Measurements from ENCODE around the gene ZER1.
A peak's percentile ranks its signal among the peaks of the same experiment; 100 is the strongest.

ZER1 gene

DNA sequence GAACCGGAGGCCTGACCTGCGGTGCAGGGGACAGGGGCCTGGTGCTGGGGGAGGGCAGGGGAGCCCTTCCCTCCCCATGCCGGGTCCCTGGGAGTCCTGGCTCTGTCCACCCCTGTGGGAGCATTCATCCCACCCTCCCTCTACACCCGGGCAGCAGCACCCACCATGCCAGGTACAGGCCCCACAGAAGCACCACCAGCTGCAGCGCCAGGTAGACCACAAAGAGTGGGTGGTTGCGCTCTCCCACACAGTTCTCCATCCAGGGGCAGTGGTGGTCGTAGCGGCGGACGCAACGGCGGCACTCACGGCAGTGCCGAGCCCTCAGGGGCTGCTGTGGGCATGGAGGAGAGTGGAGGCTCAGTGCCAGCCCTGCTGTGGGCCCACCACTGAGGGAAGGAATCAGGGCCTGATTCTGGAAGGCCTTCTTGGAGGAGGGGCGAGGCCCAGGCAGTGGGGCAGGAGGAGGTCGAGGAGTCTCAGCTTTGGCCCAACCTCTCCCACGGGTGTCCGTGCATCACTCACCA is 50.2 kb downstream of the ZER1 start:
- H3K4me3 Mint-ChIP-seq = peak overlapping the region; percentile 100
- no peak for DNase-seq (ENCODE audit: low spot score)
- H3K9me3 Mint-ChIP-seq = no peaks in the 10 kb centered on the region
- peaks cover 2% of the 10 kb centered on the region for H3K36me3 Mint-ChIP-seq (ENCODE audit: low read depth)
- no peaks in the 10 kb centered on the region for H3K27me3 Mint-ChIP-seq (ENCODE audit: low read depth)
- H3K4me1 Mint-ChIP-seq (ENCODE audit: low read depth) = peaks cover 27% of the 10 kb centered on the region
- no peak overlapping the region for H3K27ac Mint-ChIP-seq

DNA sequence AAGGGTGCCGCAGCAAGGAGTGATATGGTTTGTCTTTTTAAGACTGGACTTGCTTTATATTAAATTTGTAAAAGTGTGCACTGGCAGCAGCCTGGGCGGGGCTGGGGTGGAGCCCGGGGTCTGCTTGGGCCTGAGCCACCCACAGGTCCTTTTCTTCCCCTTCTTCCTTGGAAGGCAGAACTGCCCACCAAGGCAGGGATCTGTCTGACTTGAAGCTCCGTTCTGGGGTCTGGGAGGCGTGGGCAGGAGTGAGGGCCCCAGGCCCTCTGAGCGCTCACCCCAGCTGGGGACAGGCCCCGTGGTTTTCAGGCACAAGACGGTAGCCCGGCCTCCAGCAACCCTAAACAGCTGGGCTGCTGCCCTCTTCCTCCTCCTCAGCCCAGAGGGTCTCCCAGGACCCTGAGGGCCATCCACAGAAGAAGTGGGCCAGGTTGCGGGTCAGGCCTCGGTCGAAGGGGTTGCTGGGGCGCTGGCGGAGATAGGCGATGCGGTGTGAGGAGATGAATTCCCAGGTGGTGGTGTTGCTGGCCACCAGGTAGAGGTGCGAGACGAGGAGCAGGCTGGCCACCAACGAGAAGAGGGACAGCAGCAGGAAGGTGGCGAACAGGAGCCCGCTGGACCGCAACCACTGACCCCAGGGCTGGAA is 50.8 kb downstream of the ZER1 start:
- Mint-ChIP-seq H3K36me3 (ENCODE audit: low read depth) (peaks cover 2% of the 10 kb centered on the region), H3K9me3 (no peaks in the 10 kb centered on the region), H3K4me1 (ENCODE audit: low read depth) (peaks cover 24% of the 10 kb centered on the region), H3K4me3 (peak overlapping the region; percentile 46), H3K27ac (no peak overlapping the region), H3K27me3 (ENCODE audit: low read depth) (no peaks in the 10 kb centered on the region)
- DNase-seq (ENCODE audit: low spot score) = no peak

GRCh38 chr9:128719919-128720605 is 51.7 kb downstream of the ZER1 start:
- peaks cover 2% of the 10 kb centered on the region for H3K36me3 Mint-ChIP-seq (ENCODE audit: low read depth)
- H3K4me3 Mint-ChIP-seq = no peak overlapping the region
- H3K4me1 Mint-ChIP-seq (ENCODE audit: low read depth) = peaks cover 18% of the 10 kb centered on the region
- H3K27me3 Mint-ChIP-seq (ENCODE audit: low read depth) = no peaks in the 10 kb centered on the region
- no peak for DNase-seq (ENCODE audit: low spot score)
- H3K9me3 Mint-ChIP-seq = no peaks in the 10 kb centered on the region
- H3K27ac Mint-ChIP-seq = no peak overlapping the region

GRCh38 chr9:128718475-128718874 is 53.3 kb downstream of the ZER1 start:
- H3K27me3 Mint-ChIP-seq (ENCODE audit: low read depth) = no peaks in the 10 kb centered on the region
- no peaks in the 10 kb centered on the region for H3K9me3 Mint-ChIP-seq
- no peak overlapping the region for H3K27ac Mint-ChIP-seq
- peaks cover 10% of the 10 kb centered on the region for H3K4me1 Mint-ChIP-seq (ENCODE audit: low read depth)
- H3K36me3 Mint-ChIP-seq (ENCODE audit: low read depth) = peaks cover 2% of the 10 kb centered on the region
- no peak for DNase-seq (ENCODE audit: low spot score)
- no peak overlapping the region for H3K4me3 Mint-ChIP-seq

- DNase-seq (ENCODE audit: low spot score) = no peak
- Mint-ChIP-seq H3K36me3 (ENCODE audit: low read depth) (peaks cover 2% of the 10 kb centered on the region), H3K27me3 (ENCODE audit: low read depth) (no peaks in the 10 kb centered on the region), H3K4me3 (no peak overlapping the region), H3K4me1 (ENCODE audit: low read depth) (peaks cover 8% of the 10 kb centered on the region), H3K9me3 (no peaks in the 10 kb centered on the region), H3K27ac (no peak overlapping the region)
Measured at GRCh38 chr9:128718047-128718446, 53.7 kb downstream of the ZER1 start.

GRCh38 chr9:128716581-128717254 is 55.0 kb downstream of the ZER1 start:
- no peaks in the 10 kb centered on the region for H3K9me3 Mint-ChIP-seq
- no peak overlapping the region for H3K4me3 Mint-ChIP-seq
- H3K36me3 Mint-ChIP-seq (ENCODE audit: low read depth) = peaks cover 2% of the 10 kb centered on the region
- no peak overlapping the region for H3K27ac Mint-ChIP-seq
- no peak for DNase-seq (ENCODE audit: low spot score)
- H3K4me1 Mint-ChIP-seq (ENCODE audit: low read depth) = no peaks in the 10 kb centered on the region
- no peaks in the 10 kb centered on the region for H3K27me3 Mint-ChIP-seq (ENCODE audit: low read depth)

- peaks cover 2% of the 10 kb centered on the region for H3K36me3 Mint-ChIP-seq (ENCODE audit: low read depth)
- H3K4me3 Mint-ChIP-seq = no peak overlapping the region
- DNase-seq (ENCODE audit: low spot score) = no peak
- H3K27me3 Mint-ChIP-seq (ENCODE audit: low read depth) = no peaks in the 10 kb centered on the region
- no peaks in the 10 kb centered on the region for H3K9me3 Mint-ChIP-seq
- no peaks in the 10 kb centered on the region for H3K4me1 Mint-ChIP-seq (ENCODE audit: low read depth)
- H3K27ac Mint-ChIP-seq = no peak overlapping the region
Measured at GRCh38 chr9:128715436-128715750, 56.3 kb downstream of the ZER1 start.

DNA sequence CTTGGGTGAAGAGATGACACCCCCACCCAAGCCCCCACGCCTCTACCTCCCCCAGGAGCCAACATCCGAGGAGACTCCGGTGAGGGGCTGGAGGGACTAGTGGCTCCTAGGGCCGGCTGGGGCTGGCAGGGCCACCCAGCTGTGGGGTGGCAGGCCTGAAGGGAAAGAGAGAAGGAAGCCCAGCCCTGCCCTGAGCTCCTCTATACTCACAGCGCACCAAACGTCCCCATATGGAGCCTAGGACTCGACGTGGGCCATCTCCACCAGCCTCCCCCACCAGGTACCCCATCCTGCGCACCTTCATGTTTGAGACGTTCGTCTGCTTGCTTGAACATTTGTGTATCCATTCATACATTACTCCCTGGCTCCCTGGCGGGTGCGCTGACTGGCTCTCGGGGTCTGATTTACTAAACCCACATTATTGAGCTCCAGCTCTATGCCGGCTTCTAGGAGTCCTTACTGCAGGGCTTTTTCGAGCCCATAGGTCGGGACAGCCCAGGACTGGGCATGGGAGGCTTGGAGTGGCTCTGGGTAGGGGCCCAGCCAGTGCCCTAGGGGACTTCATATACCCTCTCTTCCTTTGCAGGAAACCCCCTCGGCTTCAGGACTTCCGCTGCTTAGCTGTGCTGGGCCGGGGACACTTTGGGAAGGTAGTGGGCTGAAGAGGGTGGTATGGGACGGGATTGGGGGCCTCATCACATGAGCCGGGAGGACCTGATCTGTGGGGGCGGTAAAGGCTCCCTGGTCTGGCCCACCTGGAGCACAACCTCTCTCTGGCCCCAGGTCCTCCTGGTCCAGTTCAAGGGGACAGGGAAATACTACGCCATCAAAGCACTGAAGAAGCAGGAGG is 56.9 kb downstream of the ZER1 start:
- Mint-ChIP-seq H3K9me3 (no peaks in the 10 kb centered on the region), H3K4me1 (ENCODE audit: low read depth) (no peaks in the 10 kb centered on the region), H3K4me3 (no peak overlapping the region), H3K27me3 (ENCODE audit: low read depth) (no peaks in the 10 kb centered on the region), H3K36me3 (ENCODE audit: low read depth) (peaks cover 2% of the 10 kb centered on the region), H3K27ac (no peak overlapping the region)
- DNase-seq (ENCODE audit: low spot score) = no peak

GRCh38 chr9:128713941-128714573 is 57.7 kb downstream of the ZER1 start:
- Mint-ChIP-seq H3K27ac (no peak overlapping the region), H3K4me1 (ENCODE audit: low read depth) (no peaks in the 10 kb centered on the region), H3K36me3 (ENCODE audit: low read depth) (peaks cover 2% of the 10 kb centered on the region), H3K4me3 (no peak overlapping the region), H3K27me3 (ENCODE audit: low read depth) (no peaks in the 10 kb centered on the region), H3K9me3 (no peaks in the 10 kb centered on the region)
- DNase-seq (ENCODE audit: low spot score) = no peak

- H3K4me3 Mint-ChIP-seq = no peak overlapping the region
- H3K9me3 Mint-ChIP-seq = no peaks in the 10 kb centered on the region
- H3K27me3 Mint-ChIP-seq (ENCODE audit: low read depth) = no peaks in the 10 kb centered on the region
- no peaks in the 10 kb centered on the region for H3K4me1 Mint-ChIP-seq (ENCODE audit: low read depth)
- H3K36me3 Mint-ChIP-seq (ENCODE audit: low read depth) = peaks cover 2% of the 10 kb centered on the region
- DNase-seq (ENCODE audit: low spot score) = no peak
- H3K27ac Mint-ChIP-seq = no peak overlapping the region
Measured at GRCh38 chr9:128713411-128713780, 58.3 kb downstream of the ZER1 start.

- H3K9me3 Mint-ChIP-seq = no peaks in the 10 kb centered on the region
- H3K27me3 Mint-ChIP-seq (ENCODE audit: low read depth) = no peaks in the 10 kb centered on the region
- H3K27ac Mint-ChIP-seq = no peak overlapping the region
- no peaks in the 10 kb centered on the region for H3K4me1 Mint-ChIP-seq (ENCODE audit: low read depth)
- no peak overlapping the region for H3K4me3 Mint-ChIP-seq
- no peaks in the 10 kb centered on the region for H3K36me3 Mint-ChIP-seq (ENCODE audit: low read depth)
- no peak for DNase-seq (ENCODE audit: low spot score)
Measured at GRCh38 chr9:128712451-128713410, 59.0 kb downstream of the ZER1 start.

DNA sequence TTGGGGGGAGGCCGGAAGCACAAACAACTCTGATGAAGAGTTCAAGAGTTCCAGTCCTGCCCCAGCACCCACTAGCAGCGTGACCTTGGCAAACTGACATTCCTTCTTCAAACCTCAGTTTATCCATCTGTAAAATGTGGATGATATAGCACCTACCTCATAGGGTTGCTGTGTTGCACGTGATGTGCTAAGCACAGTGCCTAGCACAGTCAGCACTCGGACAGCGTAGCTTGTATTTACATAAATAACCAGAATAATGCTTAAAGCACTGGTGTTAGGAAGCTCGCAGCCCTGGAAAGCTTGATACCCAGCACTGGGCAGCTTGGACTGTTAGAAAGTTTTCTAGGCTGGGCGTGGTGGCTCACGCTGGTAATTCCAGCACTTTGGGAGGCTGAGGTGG is 64.3 kb downstream of the ZER1 start:
- Mint-ChIP-seq H3K9me3 (no peaks in the 10 kb centered on the region), H3K36me3 (ENCODE audit: low read depth) (no peaks in the 10 kb centered on the region), H3K27ac (no peak overlapping the region), H3K4me1 (ENCODE audit: low read depth) (peaks cover 3% of the 10 kb centered on the region), H3K27me3 (ENCODE audit: low read depth) (no peaks in the 10 kb centered on the region), H3K4me3 (no peak overlapping the region)
- DNase-seq (ENCODE audit: low spot score) = no peak

All from T-helper 2 cell treated with Interferon-gamma antibody and Interleukin-4, amounts not matched to agents 5 μg/mL and 100 μg/mL, for 36 hours (primary cell).